T1000 (cell line): ENCODE data around the gene NAALADL2.

ENCODE experiments used
- DNase-seq: peaks from one replicate; lab custom pipeline; 2025; ENCODE audit warnings: mixed read lengths; lab: John Stamatoyannopoulos, UW

NAALADL2 gene

GRCh38 chr3:175659670-175660350, 800.7 kb downstream of the NAALADL2 start:
- no peak for DNase-seq

- no peak for DNase-seq
Measured at GRCh38 chr3:175662815-175663214, 803.7 kb downstream of the NAALADL2 start.

DNA sequence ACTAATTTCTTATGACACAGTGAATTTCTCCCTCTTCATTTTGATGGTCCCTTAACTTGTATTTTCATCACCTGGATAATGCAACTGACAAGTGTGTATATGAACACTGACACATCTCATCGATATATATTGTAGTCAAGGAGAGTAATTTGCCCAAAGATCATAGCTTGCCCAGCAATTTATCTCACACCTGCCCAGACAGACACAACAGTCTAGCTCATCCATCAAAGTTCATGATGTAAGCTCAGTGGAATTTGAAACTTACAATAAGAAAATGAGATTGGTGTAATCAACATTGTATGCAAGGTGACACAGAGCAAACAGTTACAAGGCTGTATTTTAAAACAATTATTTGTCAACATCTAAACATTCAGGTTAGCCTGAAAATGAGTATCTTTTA, 805.8 kb downstream of the NAALADL2 start:
- DNase-seq: no peak

DNA sequence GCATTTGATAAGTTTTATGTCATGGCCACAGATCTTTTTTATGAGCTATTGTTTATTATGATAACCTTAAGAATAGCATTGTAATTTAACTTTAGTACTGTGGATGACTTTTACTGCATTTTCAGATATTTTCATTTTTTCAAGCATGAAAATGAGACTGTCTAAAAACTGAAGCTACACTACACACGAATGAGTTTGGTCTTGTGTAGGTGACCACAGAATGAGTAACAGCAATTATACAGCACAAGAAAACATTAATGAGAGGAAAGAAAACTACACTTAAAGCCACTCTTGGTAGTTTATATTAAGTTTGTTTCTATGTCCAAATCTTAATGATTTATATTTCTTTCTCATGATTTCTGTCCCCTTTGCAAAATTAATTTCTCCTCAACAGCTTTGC, 809.2 kb downstream of the NAALADL2 start:
- DNase-seq: no peak

- no peak for DNase-seq
Measured at GRCh38 chr3:175670557-175670956, 811.4 kb downstream of the NAALADL2 start.

DNA sequence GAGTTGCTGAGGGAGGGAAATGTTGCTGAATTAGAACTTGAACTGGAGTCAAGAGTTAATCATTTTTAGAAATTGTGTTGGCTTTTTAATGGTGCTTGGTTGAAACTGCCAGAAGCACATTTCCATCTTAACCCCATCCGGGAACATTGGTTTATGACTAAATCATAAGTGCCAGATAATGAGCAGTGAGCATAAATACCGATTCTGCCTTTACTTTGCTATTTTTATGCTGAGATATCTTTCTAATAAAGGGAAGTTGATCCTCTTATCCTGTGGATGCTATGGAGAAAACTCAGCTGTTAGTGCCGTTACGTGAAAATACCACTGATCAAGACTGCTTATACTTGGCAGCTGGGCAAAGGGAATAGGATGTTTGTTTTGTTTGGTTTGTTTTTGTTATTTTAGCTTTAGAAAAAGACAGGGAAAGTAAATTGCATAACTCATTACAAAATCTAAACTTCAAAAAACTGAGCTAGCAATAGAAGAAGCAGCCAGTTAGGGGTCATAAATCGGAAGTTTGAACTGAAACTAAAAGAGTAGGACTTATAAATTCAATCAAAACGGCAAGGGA, 813.1 kb downstream of the NAALADL2 start:
- DNase-seq: no peak

DNA sequence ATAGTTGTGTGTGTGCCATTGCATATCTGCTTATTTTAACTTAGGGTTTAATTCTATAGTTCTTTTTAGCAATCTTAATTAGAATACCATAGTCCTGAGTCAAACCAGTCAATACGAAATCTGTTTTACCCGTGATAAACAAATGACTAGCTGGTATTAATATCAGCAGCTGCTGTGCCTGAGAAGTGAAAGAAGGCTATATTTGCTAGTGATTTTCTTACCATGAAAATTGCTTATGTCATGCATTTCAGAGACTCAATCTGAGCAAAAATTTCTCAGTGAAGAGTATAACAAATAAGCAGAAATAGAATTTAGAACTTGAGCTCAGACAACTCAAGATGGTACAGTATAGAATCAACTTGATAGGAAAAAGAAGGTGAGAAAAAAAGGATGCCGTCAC, 820.4 kb downstream of the NAALADL2 start:
- no peak for DNase-seq

- no peak for DNase-seq
Measured at GRCh38 chr3:175692256-175692655, 833.1 kb downstream of the NAALADL2 start.

DNA sequence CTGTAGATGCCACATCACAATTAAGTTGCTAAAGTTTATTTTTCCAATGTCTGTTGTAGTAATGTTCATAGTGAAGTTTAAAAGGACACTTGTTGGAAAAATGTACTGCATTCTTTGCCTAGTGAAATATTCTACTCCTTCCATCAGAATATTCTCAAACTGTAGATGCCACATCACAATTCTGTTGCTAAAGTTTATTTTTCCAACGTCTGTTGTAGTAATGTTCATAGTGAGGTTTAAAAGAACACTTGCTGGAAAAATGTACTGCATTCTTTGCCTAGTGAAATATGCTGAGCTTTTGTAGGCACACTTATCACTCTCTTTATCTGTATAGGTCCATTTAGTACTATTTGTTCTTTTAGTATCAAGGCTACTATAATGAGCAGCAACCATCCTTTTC, 836.1 kb downstream of the NAALADL2 start:
- DNase-seq: no peak

DNA sequence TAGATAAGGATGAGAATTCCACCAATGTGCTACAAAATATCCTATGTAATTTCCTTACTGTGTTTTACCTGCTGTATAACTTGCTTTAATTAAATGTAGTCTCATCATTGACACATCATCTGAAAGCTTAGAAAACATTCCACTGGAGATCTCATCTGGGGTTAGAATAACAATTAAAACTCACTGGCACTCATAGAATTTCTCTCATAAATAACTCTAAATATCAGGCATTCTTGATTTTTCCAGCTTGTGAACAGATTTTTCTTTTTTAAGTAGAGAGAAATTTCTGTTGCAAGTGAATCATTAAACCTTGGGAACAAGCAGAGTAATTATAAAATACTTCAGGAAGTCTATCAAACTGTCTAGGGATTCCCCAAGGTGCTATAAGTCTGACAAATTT, 843.8 kb downstream of the NAALADL2 start:
- DNase-seq: no peak

- DNase-seq: no peak
Measured at GRCh38 chr3:175704366-175705055, 845.4 kb downstream of the NAALADL2 start.

DNA sequence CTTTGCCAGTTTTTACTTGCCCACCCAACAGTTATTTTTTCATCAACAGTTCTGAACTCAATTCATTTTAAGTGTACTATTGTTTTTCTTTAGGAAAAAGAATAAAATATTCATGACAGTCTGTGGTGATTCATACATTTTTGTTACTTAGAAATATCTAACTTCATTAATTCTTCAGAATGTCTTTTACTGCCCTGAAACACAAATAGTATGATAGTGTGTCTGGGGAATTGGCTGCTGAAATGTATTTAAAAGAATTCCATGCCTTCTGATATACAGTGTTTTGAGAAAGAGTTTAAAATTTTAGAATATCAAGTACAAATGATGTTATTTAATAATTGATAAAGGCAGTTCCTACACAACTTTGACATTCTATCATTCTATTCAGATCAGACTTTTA, 854.1 kb downstream of the NAALADL2 start:
- DNase-seq: no peak

DNA sequence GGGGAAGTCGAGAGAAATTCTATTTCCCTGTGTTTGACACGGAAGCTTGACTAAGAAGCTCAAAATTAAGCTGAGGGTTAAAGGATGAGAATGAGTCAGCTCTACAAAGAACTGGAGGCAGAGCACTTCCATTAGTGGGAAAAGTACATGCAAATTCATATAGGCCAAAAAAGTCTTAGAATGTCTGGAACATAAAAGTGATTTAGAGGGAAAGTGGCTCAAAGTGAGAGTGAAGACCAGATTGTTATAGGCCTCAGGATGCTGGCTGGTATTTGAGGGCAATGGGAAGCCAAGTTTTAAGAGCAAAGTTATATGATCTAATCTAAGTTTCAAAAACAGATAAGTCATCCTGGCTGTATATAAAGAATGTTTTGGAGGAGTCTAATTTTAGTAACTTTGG, 857.3 kb downstream of the NAALADL2 start:
- no peak for DNase-seq

DNA sequence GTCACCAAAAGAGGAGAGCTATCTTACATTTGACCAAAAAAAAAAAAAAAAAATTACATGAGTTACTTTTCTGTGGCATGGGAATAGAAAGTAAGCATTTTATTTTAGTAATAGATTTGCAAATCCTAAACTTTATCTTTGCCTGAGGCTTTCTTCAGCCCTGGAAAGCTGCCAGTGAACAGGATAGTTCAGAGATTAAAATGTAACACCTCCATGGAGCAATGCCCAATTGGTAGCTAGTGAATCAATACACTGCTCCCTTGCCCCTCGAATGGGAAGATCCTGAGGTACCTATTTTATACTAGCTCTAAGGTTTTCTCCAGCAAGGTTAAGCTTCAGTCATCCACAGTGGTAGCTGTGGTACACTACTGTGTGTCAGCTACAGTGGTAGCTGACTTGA, 867.1 kb downstream of the NAALADL2 start:
- no peak for DNase-seq

GRCh38 chr3:175728566-175728965, 869.4 kb downstream of the NAALADL2 start:
- no peak for DNase-seq

DNA sequence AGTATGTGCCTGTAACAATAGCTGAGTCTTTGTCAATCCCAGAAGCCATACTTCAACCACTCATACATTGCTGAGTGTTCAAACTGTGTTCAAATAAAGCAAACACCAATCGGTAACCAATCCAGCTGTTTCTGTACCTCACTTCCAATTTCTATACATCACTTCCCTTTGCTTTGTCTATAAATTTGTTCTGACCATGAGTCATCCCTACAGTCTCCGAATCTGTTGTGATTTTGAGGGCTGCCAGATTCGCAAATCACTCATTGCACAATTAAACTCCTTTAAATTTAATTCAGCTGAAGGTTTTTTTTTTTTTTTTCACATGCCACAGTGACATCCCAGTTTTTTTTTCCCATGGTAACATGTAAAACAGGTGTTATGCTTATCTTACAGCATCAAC, 870.3 kb downstream of the NAALADL2 start:
- no peak for DNase-seq

DNA sequence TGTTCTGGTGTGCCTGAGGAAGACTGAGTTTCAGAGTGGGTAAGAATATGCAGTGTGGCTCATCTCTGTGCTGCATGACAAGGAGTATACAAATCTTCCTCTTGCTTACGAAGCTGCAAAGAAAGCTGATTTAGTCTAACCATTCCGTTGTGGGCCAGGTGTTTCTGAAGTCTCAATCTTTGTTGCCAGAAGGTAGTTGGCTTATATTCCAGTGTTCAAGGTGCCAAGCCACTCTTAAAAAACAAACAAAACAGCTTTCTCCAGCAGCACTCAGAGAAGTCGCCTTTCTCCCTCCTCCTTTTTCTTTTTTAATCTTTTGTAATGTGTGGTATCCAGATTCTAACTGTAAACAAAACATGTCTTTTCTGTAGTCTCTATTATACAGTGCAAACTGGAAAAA, 872.4 kb downstream of the NAALADL2 start:
- DNase-seq: no peak

GRCh38 chr3:175732017-175732416, 872.9 kb downstream of the NAALADL2 start:
- no peak for DNase-seq

DNA sequence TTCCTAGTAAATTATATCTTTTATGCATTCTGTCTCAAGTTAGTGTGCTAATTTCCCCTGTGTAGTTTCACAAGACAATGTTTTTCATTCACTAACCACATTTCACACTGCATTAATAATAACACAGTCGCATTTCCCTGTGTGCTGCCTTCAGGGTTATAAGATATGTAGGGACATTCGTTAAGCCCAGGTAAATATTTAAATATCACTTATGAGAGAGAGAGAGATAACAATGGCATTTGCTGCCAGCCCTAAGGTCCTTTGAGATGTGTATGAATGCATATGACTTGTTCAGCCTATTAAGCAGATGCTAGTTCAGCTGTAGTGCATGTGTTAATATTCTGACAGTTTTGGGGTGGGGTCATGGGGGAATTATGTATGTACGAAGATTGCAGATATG, 876.7 kb downstream of the NAALADL2 start:
- DNase-seq: no peak

- no peak for DNase-seq
Measured at GRCh38 chr3:175737646-175738572, 878.8 kb downstream of the NAALADL2 start.

- no peak for DNase-seq
Measured at GRCh38 chr3:175741951-175742350, 882.8 kb downstream of the NAALADL2 start.

- DNase-seq: peak; percentile 35
Measured at GRCh38 chr3:175743733-175744400, 884.7 kb downstream of the NAALADL2 start.
